K562 (cell line): ENCODE data around the gene SV2A. TPM values are rescaled to one million over a fixed set of nuclear protein-coding genes. Genes with fewer than 3 reads are reported as not detected.

ENCODE experiments used
- ATAC-seq: fragments of 200-7000 bp; cut with Tn5 transposase; 3 replicates; pipeline ENCODE4 v1.9.1; 2020; ENCODE audit warnings: moderate library complexity
- BruUV-seq: library from RNA; stranded (reverse); fragments of 400-500 nt; replicated peaks from 2 replicates; lab custom pipeline; 2021; lab: Mats Ljungman, UMichigan
- CTCF ChIA-PET: fragments of 300-600 bp; formaldehyde crosslinking; extraction: SDS; loops from one replicate; lab custom pipeline; 2021; ENCODE audit warnings: low intra/inter-chr PET ratio; lab: Yijun Ruan, JAX
- POLR2A ChIA-PET: fragments of 300-600, 350-650 bp; sonication (Branson Sonifier 250); formaldehyde crosslinking; extraction: SDS; loops from one replicate; lab custom pipeline; 2021; ENCODE audit warnings: antibody characterized with exemption, inconsistent platforms; lab: Yijun Ruan, JAX
- DNase-seq, 4 experiments: peaks; one replicate each; pipeline versions ENCODE4 v3.0.0 to v3.0.0-alpha.2; 2011 to 2018; ENCODE audit warnings: low spot score in 3 of 4, mixed read lengths in 3 of 4; ENCODE audit errors: extremely low read depth in 1 of 4
- FAIRE-seq: peaks from 2 replicates; lab custom pipeline; 2011; peaks lifted over from hg19 to GRCh38; lab: Jason Lieb, UNC
- H2AFZ ChIP-seq: 2 replicates; pipeline ENCODE4 v1.6.0; 2011; ENCODE audit warnings: low read depth, low read length, control low read depth, inconsistent platforms
- H3K27ac ChIP-seq: fragments of 200-600 bp; 3 replicates; pipeline ENCODE4 v1.8.0; 2011; ENCODE audit warnings: low read depth, mild to moderate bottlenecking, control low read depth, inconsistent platforms, low read length, moderate library complexity, mixed read lengths; ENCODE audit errors: extremely low read depth
- H3K27me3 ChIP-seq, 2 experiments: fragments of 300-600 bp in 1 of 2; 2 replicates in 1 of 2; 3 replicates in 1 of 2; pipeline versions ENCODE4 v1.6.0 to v1.8.0; 2011; ENCODE audit warnings: inconsistent platforms in 2 of 2, low read length in 2 of 2, mild to moderate bottlenecking in 1 of 2, mixed read lengths in 1 of 2, moderate library complexity in 1 of 2; ENCODE audit not compliant: control insufficient read depth in 2 of 2, insufficient read depth in 2 of 2
- H3K36me3 ChIP-seq: fragments of 300-600 bp; 3 replicates; pipeline ENCODE4 v1.8.0; 2011; ENCODE audit warnings: mild to moderate bottlenecking, low read length, inconsistent platforms; ENCODE audit not compliant: control insufficient read depth, insufficient read depth
- H3K4me1 ChIP-seq, 2 experiments: fragments of 200-600 bp in 1 of 2; replicated peaks in 1 of 2; 2 replicates in 1 of 2; 3 replicates in 1 of 2; pipeline versions ENCODE4 v1.5.1 to v1.8.0; 2011; ENCODE audit warnings: inconsistent platforms in 2 of 2, low read length in 2 of 2, mild to moderate bottlenecking in 1 of 2, mixed read lengths in 1 of 2, moderate library complexity in 1 of 2; ENCODE audit not compliant: control insufficient read depth in 2 of 2, insufficient read depth in 2 of 2
- H3K4me2 ChIP-seq: 2 replicates; pipeline ENCODE4 v1.6.1; 2011; ENCODE audit warnings: low read length, control low read depth, inconsistent platforms, mixed read lengths; ENCODE audit not compliant: insufficient read depth
- H3K4me3 ChIP-seq: fragments of 200-600 bp; sonication (generic), shearing (Covaris generic); 2 replicates; pipeline ENCODE4 v1.5.1; 2016; ENCODE audit warnings: control low read depth, inconsistent platforms
- H3K79me2 ChIP-seq: fragments of 200-600 bp; 3 replicates; pipeline ENCODE4 v1.8.0; 2011; ENCODE audit warnings: low read length, inconsistent platforms; ENCODE audit not compliant: control insufficient read depth, insufficient read depth
- H3K9ac ChIP-seq, 2 experiments: 2 replicates each; pipeline versions ENCODE4 v1.6.0 to v1.6.1; 2011; ENCODE audit warnings: low read depth in 2 of 2, low read length in 2 of 2, control low read depth in 1 of 2, inconsistent platforms in 1 of 2, mild to moderate bottlenecking in 1 of 2, mixed read lengths in 1 of 2; ENCODE audit not compliant: insufficient read depth in 1 of 2
- H3K9me1 ChIP-seq: one replicate; pipeline ENCODE4 v1.6.0; 2011; ENCODE audit warnings: inconsistent platforms, mild to moderate bottlenecking, low read length, moderate library complexity; ENCODE audit not compliant: control insufficient read depth, insufficient read depth
- H3K9me3 ChIP-seq: replicated peaks from 2 replicates; pipeline ENCODE4 v1.5.1; 2011; ENCODE audit warnings: low read depth, low read length, inconsistent platforms; ENCODE audit not compliant: control insufficient read depth, insufficient read depth
- H4K20me1 ChIP-seq: replicated peaks from 2 replicates; pipeline ENCODE4 v1.6.1; 2011; ENCODE audit warnings: low read length, inconsistent platforms, mixed read lengths; ENCODE audit not compliant: control insufficient read depth, insufficient read depth
- CBX5 ChIP-seq: IDR thresholded peaks from 2 replicates; pipeline ENCODE4 v1.6.1; 2014; ENCODE audit warnings: low read depth, borderline replicate concordance
- POLR2AphosphoS5 ChIP-seq: IDR thresholded peaks from 2 replicates; pipeline ENCODE4 v1.6.1; 2011; ENCODE audit warnings: mild to moderate bottlenecking, low read depth, low read length, moderate library complexity; ENCODE audit not compliant: control insufficient read depth, insufficient read depth
- ZNF316 ChIP-seq: fragments of 450-650 bp; IDR thresholded peaks from 2 replicates; pipeline ENCODE4 v1.6.1; 2016
- WGBS: fragments of 100-300 bp; shearing (Covaris generic); methylation state at CpG from one replicate; pipeline ENCODE4 v1.1.6; 2016; ENCODE audit warnings: low coverage, mixed read lengths; ENCODE audit not compliant: insufficient coverage; ENCODE audit errors: missing lambda C conversion rate; 5-methylcytosine and 5-hydroxymethylcytosine counted together
- in situ Hi-C: fragments of 300-500 bp; cut with MboI; formaldehyde crosslinking; loops from 4 replicates; pipeline ENCODE4 v1.15.0; 2018; ENCODE audit warnings: inconsistent platforms, mixed read lengths
- intact Hi-C: fragments of 100-400 bp; cut with micrococcal nuclease; formaldehyde crosslinking; loops from 2 replicates; pipeline ENCODE4 v1.14.2; 2022
- polyA plus RNA-seq, 8 experiments: library from polyadenylated mRNA; depleted of rRNA in 4 of 8; stranded (reverse) in 5 of 8; unstranded in 3 of 8; fragments of >200 nt; fragmentation: Nextera tagmentation in 2 of 8; fragmentation: Illumina TruSeq in 1 of 8; extraction: Ambion mirVana in 2 of 8; extraction: Trizol in 1 of 8; gene quantifications; 2 replicates each; pipeline versions ENCODE4 v1.2.1 to v1.2.3, GENCODE V29; 2011 to 2014; ENCODE audit warnings: inconsistent platforms in 1 of 8, missing spikeins in 1 of 8
- total RNA-seq, 7 experiments: library from RNA; depleted of rRNA in 6 of 7; stranded (reverse); fragments of >200 nt in 6 of 7; fragmentation: Illumina TruSeq in 2 of 7; extraction: Trizol in 2 of 7; gene quantifications; 2 replicates each; pipeline versions ENCODE4 v1.2.1 to v1.2.3, GENCODE V29; 2011 to 2021; ENCODE audit warnings: low replicate concordance in 1 of 7
- TF ChIP-seq, protein P1 (sequence below), 2 experiments: fragments of 450-650 bp; formaldehyde crosslinking in 1 of 2; IDR thresholded peaks; 2 replicates each; pipeline versions ENCODE4 v1.4.0 to v1.6.1; 2014 to 2020; ENCODE audit warnings: mild to moderate bottlenecking in 2 of 2, borderline replicate concordance in 1 of 2, low read depth in 1 of 2

Gene SV2A
- total and polyA plus RNA-seq, 9 of the 15 experiments (the other 6 are each of a cell fraction or from before 2014, with no cell fraction given), result 0.07 to 0.22 (median 0.11) TPM; not detected in 1

DNA sequence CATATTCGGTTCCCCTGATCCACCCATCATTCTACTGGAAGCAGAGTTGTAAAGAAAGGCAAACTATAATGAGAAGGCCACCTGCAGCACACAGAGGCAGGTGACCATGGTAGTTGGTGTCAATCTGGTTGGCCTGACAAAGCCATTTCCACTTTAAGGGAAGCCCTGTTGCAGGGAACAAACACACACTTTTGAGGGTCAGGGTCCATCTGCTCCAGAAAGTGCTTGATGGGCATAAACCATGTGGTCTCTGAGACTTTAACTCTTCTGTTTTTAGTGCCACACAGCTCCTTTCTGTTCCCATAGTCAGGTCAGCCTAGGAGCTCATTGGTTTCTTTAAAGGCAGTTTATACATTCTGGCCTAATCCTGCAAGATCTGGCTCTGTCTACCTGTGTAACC is 35.8 kb downstream of the SV2A start:
- CTCF ChIA-PET, result no interaction called here

More for the DNA sequence above, 35.8 kb downstream of the SV2A start:
- H3K9ac ChIP-seq, result no peak overlapping the region
- FAIRE-seq (no peak), DNase-seq (no peak)
- TF ChIP-seq ZNF316 (0 out of 2 replicates have a peak, but pooled peaks have one; percentile 20), POLR2AphosphoS5 (0 out of 2 replicates have a peak, but pooled peaks have one; percentile 15), CBX5 (no peak)
- TF ChIP-seq, protein P1, sequence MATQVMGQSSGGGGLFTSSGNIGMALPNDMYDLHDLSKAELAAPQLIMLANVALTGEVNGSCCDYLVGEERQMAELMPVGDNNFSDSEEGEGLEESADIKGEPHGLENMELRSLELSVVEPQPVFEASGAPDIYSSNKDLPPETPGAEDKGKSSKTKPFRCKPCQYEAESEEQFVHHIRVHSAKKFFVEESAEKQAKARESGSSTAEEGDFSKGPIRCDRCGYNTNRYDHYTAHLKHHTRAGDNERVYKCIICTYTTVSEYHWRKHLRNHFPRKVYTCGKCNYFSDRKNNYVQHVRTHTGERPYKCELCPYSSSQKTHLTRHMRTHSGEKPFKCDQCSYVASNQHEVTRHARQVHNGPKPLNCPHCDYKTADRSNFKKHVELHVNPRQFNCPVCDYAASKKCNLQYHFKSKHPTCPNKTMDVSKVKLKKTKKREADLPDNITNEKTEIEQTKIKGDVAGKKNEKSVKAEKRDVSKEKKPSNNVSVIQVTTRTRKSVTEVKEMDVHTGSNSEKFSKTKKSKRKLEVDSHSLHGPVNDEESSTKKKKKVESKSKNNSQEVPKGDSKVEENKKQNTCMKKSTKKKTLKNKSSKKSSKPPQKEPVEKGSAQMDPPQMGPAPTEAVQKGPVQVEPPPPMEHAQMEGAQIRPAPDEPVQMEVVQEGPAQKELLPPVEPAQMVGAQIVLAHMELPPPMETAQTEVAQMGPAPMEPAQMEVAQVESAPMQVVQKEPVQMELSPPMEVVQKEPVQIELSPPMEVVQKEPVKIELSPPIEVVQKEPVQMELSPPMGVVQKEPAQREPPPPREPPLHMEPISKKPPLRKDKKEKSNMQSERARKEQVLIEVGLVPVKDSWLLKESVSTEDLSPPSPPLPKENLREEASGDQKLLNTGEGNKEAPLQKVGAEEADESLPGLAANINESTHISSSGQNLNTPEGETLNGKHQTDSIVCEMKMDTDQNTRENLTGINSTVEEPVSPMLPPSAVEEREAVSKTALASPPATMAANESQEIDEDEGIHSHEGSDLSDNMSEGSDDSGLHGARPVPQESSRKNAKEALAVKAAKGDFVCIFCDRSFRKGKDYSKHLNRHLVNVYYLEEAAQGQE (IDR thresholded peaks at IDR 0.05; ENCODE audit: borderline replicate concordance), result peak; percentile 12; the same call in 1 of the 2 replicates
- TF ChIP-seq, protein P1 (CRISPR knock-in tag; IDR thresholded peaks at IDR 0.05; ENCODE audit: low read depth), result no peak
- TF ChIP-seq, all 486 proteins: peak for 3
- H3K9me3 ChIP-seq, result no peaks in the 10 kb centered on the region
- peaks cover 9 to 20% of the 10 kb centered on the region in 2 experiments for H3K4me1 ChIP-seq
- H3K27ac ChIP-seq, result no peak overlapping the region
- no peak overlapping the region for H2AFZ ChIP-seq
- ATAC-seq, result no peak
- WGBS, result 64% methylated on average over 1 of the region's 1 CpG
- no peaks in the 10 kb centered on the region for H3K9me1 ChIP-seq
- peaks cover 27% of the 10 kb centered on the region for H4K20me1 ChIP-seq
- intact Hi-C loops, result no loop called here
- POLR2A ChIA-PET, result no interaction called here
- H3K79me2 ChIP-seq, result peaks cover 54% of the 10 kb centered on the region
- H3K27me3 ChIP-seq, result no peaks in the 10 kb centered on the region
- peak overlapping the region; percentile 3; the same call in 1 of the 2 replicates for H3K4me2 ChIP-seq
- peaks cover 9% of the 10 kb centered on the region; the same call in 2 of the 3 replicates for H3K36me3 ChIP-seq
- H3K4me3 ChIP-seq, result no peak overlapping the region
- in situ Hi-C loops, result no loop called here
- no TSS peak for BruUV-seq
